K562 (cell line): ENCODE data around the gene TAAR8. TPM values are rescaled to one million over a fixed set of nuclear protein-coding genes. Genes with fewer than 3 reads are reported as not detected.

Experiments used
- ATAC-seq: fragments of 200-7000 bp; cut with Tn5 transposase; 3 replicates; pipeline ENCODE4 v1.9.1; 2020; ENCODE audit warnings: moderate library complexity
- BruUV-seq: library from RNA; stranded (reverse); fragments of 400-500 nt; replicated peaks from 2 replicates; lab custom pipeline; 2021; lab: Mats Ljungman, UMichigan
- CTCF ChIA-PET: fragments of 300-600 bp; formaldehyde crosslinking; extraction: SDS; loops from one replicate; lab custom pipeline; 2021; ENCODE audit warnings: low intra/inter-chr PET ratio; lab: Yijun Ruan, JAX
- POLR2A ChIA-PET: fragments of 300-600, 350-650 bp; sonication (Branson Sonifier 250); formaldehyde crosslinking; extraction: SDS; loops from one replicate; lab custom pipeline; 2021; ENCODE audit warnings: antibody characterized with exemption, inconsistent platforms; lab: Yijun Ruan, JAX
- DNase-seq, 4 experiments: peaks; one replicate each; pipeline versions ENCODE4 v3.0.0 to v3.0.0-alpha.2; 2011 to 2018; ENCODE audit warnings: low spot score in 3 of 4, mixed read lengths in 3 of 4; ENCODE audit errors: extremely low read depth in 1 of 4
- FAIRE-seq: peaks from 2 replicates; lab custom pipeline; 2011; peaks lifted over from hg19 to GRCh38; lab: Jason Lieb, UNC
- H2AFZ ChIP-seq: 2 replicates; pipeline ENCODE4 v1.6.0; 2011; ENCODE audit warnings: low read depth, low read length, control low read depth, inconsistent platforms
- H3K27ac ChIP-seq: fragments of 200-600 bp; 3 replicates; pipeline ENCODE4 v1.8.0; 2011; ENCODE audit warnings: low read depth, mild to moderate bottlenecking, control low read depth, inconsistent platforms, low read length, moderate library complexity, mixed read lengths; ENCODE audit errors: extremely low read depth
- H3K27me3 ChIP-seq, 2 experiments: fragments of 300-600 bp in 1 of 2; 2 replicates in 1 of 2; 3 replicates in 1 of 2; pipeline versions ENCODE4 v1.6.0 to v1.8.0; 2011; ENCODE audit warnings: inconsistent platforms in 2 of 2, low read length in 2 of 2, mild to moderate bottlenecking in 1 of 2, mixed read lengths in 1 of 2, moderate library complexity in 1 of 2; ENCODE audit not compliant: control insufficient read depth in 2 of 2, insufficient read depth in 2 of 2
- H3K36me3 ChIP-seq: fragments of 300-600 bp; 3 replicates; pipeline ENCODE4 v1.8.0; 2011; ENCODE audit warnings: mild to moderate bottlenecking, low read length, inconsistent platforms; ENCODE audit not compliant: control insufficient read depth, insufficient read depth
- H3K4me1 ChIP-seq, 2 experiments: fragments of 200-600 bp in 1 of 2; replicated peaks in 1 of 2; 2 replicates in 1 of 2; 3 replicates in 1 of 2; pipeline versions ENCODE4 v1.5.1 to v1.8.0; 2011; ENCODE audit warnings: inconsistent platforms in 2 of 2, low read length in 2 of 2, mild to moderate bottlenecking in 1 of 2, mixed read lengths in 1 of 2, moderate library complexity in 1 of 2; ENCODE audit not compliant: control insufficient read depth in 2 of 2, insufficient read depth in 2 of 2
- H3K4me2 ChIP-seq: 2 replicates; pipeline ENCODE4 v1.6.1; 2011; ENCODE audit warnings: low read length, control low read depth, inconsistent platforms, mixed read lengths; ENCODE audit not compliant: insufficient read depth
- H3K4me3 ChIP-seq: fragments of 200-600 bp; sonication (generic), shearing (Covaris generic); 2 replicates; pipeline ENCODE4 v1.5.1; 2016; ENCODE audit warnings: control low read depth, inconsistent platforms
- H3K79me2 ChIP-seq: fragments of 200-600 bp; 3 replicates; pipeline ENCODE4 v1.8.0; 2011; ENCODE audit warnings: low read length, inconsistent platforms; ENCODE audit not compliant: control insufficient read depth, insufficient read depth
- H3K9ac ChIP-seq, 2 experiments: 2 replicates each; pipeline versions ENCODE4 v1.6.0 to v1.6.1; 2011; ENCODE audit warnings: low read depth in 2 of 2, low read length in 2 of 2, control low read depth in 1 of 2, inconsistent platforms in 1 of 2, mild to moderate bottlenecking in 1 of 2, mixed read lengths in 1 of 2; ENCODE audit not compliant: insufficient read depth in 1 of 2
- H3K9me1 ChIP-seq: one replicate; pipeline ENCODE4 v1.6.0; 2011; ENCODE audit warnings: inconsistent platforms, mild to moderate bottlenecking, low read length, moderate library complexity; ENCODE audit not compliant: control insufficient read depth, insufficient read depth
- H3K9me3 ChIP-seq: replicated peaks from 2 replicates; pipeline ENCODE4 v1.5.1; 2011; ENCODE audit warnings: low read depth, low read length, inconsistent platforms; ENCODE audit not compliant: control insufficient read depth, insufficient read depth
- H4K20me1 ChIP-seq: replicated peaks from 2 replicates; pipeline ENCODE4 v1.6.1; 2011; ENCODE audit warnings: low read length, inconsistent platforms, mixed read lengths; ENCODE audit not compliant: control insufficient read depth, insufficient read depth
- BDP1 ChIP-seq: IDR thresholded peaks from 3 replicates; pipeline ENCODE4 v1.6.1; 2011; ENCODE audit not compliant: insufficient read length, insufficient read depth
- CSDE1 ChIP-seq, 2 experiments: fragments of 450-650 bp; IDR thresholded peaks; 2 replicates each; pipeline ENCODE4 v1.6.1; 2016; ENCODE audit warnings: mild to moderate bottlenecking in 1 of 2
- EP300 ChIP-seq: IDR thresholded peaks from 2 replicates; pipeline ENCODE4 v1.6.1; 2012; ENCODE audit warnings: low read length, improper control_type of control experiment
- HEY1 ChIP-seq: fragments of 250-450 bp; sonication (Bioruptor Pico); IDR thresholded peaks from 2 replicates; pipeline ENCODE4 v1.5.0; 2020; ENCODE audit warnings: mild to moderate bottlenecking, moderate library complexity, borderline replicate concordance
- PHF21A ChIP-seq: fragments of 450-650 bp; IDR thresholded peaks from 2 replicates; pipeline ENCODE4 v1.6.1; 2017; ENCODE audit warnings: low read depth, borderline replicate concordance
- RAD21 ChIP-seq, 2 experiments: fragments of 250-450 bp in 1 of 2; fragments of 450-650 bp in 1 of 2; sonication (Bioruptor Pico) in 1 of 2; formaldehyde crosslinking in 1 of 2; IDR thresholded peaks in 1 of 2; conservative IDR thresholded peaks in 1 of 2; 2 replicates each; pipeline versions ENCODE4 v1.4.0 to v1.8.0; 2020 to 2022; ENCODE audit warnings: mild to moderate bottlenecking in 2 of 2, moderate library complexity in 1 of 2
- RAD51 ChIP-seq: fragments of 450-650 bp; IDR thresholded peaks from 2 replicates; pipeline ENCODE4 v1.7.1; 2016; ENCODE audit warnings: low read depth, mild to moderate bottlenecking, borderline replicate concordance
- SAP30 ChIP-seq: fragments of 200-600 bp; sonication (generic); IDR thresholded peaks from 2 replicates; pipeline ENCODE4 v1.6.1; 2012; ENCODE audit warnings: borderline replicate concordance, low read depth, mild to moderate bottlenecking, moderate library complexity, low read length, control low read depth, inconsistent platforms; ENCODE audit not compliant: insufficient read depth, poor library complexity, severe bottlenecking
- SREBF2 ChIP-seq: sonication (generic); formaldehyde crosslinking; IDR thresholded peaks from 2 replicates; pipeline ENCODE4 v1.4.0; 2020; ENCODE audit warnings: mild to moderate bottlenecking, missing genetic modification reagents
- ZBTB5 ChIP-seq: fragments of 450-650 bp; IDR thresholded peaks from 2 replicates; pipeline ENCODE4 v1.6.1; 2017; ENCODE audit warnings: antibody characterized with exemption
- ZNF239 ChIP-seq: fragments of 250-450 bp; sonication (Bioruptor Pico); IDR thresholded peaks from 2 replicates; pipeline ENCODE4 v1.4.0; 2020; ENCODE audit warnings: mild to moderate bottlenecking
- ZNF589 ChIP-seq: fragments of 200-800 bp; sonication (Bioruptor generic); IDR thresholded peaks from 2 replicates; pipeline ENCODE4 v1.6.1; 2016; ENCODE audit warnings: low read depth, missing genetic modification characterization, missing compliant biosample characterization
- ZNF707 ChIP-seq: fragments of 250-450 bp; sonication (Bioruptor Pico); conservative IDR thresholded peaks from 2 replicates; pipeline ENCODE4 v1.8.0; 2022; ENCODE audit warnings: inconsistent platforms, mild to moderate bottlenecking, moderate library complexity
- WGBS: fragments of 100-300 bp; shearing (Covaris generic); methylation state at CpG from one replicate; pipeline ENCODE4 v1.1.6; 2016; ENCODE audit warnings: low coverage, mixed read lengths; ENCODE audit not compliant: insufficient coverage; ENCODE audit errors: missing lambda C conversion rate; 5-methylcytosine and 5-hydroxymethylcytosine counted together
- in situ Hi-C: fragments of 300-500 bp; cut with MboI; formaldehyde crosslinking; loops from 4 replicates; pipeline ENCODE4 v1.15.0; 2018; ENCODE audit warnings: inconsistent platforms, mixed read lengths
- intact Hi-C: fragments of 100-400 bp; cut with micrococcal nuclease; formaldehyde crosslinking; loops from 2 replicates; pipeline ENCODE4 v1.14.2; 2022
- polyA plus RNA-seq, 8 experiments: library from polyadenylated mRNA; depleted of rRNA in 4 of 8; stranded (reverse) in 5 of 8; unstranded in 3 of 8; fragments of >200 nt; fragmentation: Nextera tagmentation in 2 of 8; fragmentation: Illumina TruSeq in 1 of 8; extraction: Ambion mirVana in 2 of 8; extraction: Trizol in 1 of 8; gene quantifications; 2 replicates each; pipeline versions ENCODE4 v1.2.1 to v1.2.3, GENCODE V29; 2011 to 2014; ENCODE audit warnings: inconsistent platforms in 1 of 8, missing spikeins in 1 of 8
- total RNA-seq, 7 experiments: library from RNA; depleted of rRNA in 6 of 7; stranded (reverse); fragments of >200 nt in 6 of 7; fragmentation: Illumina TruSeq in 2 of 7; extraction: Trizol in 2 of 7; gene quantifications; 2 replicates each; pipeline versions ENCODE4 v1.2.1 to v1.2.3, GENCODE V29; 2011 to 2021; ENCODE audit warnings: low replicate concordance in 1 of 7
- TF ChIP-seq, protein P1 (sequence below): IDR thresholded peaks from 2 replicates; pipeline ENCODE4 v1.6.1; 2011; ENCODE audit warnings: borderline replicate concordance, low read depth, mild to moderate bottlenecking, moderate library complexity, low read length; ENCODE audit not compliant: insufficient read depth, poor library complexity, severe bottlenecking
- TF ChIP-seq, protein P2 (sequence below): fragments of 450-650 bp; IDR thresholded peaks from 2 replicates; pipeline ENCODE4 v1.6.1; 2016; ENCODE audit warnings: mild to moderate bottlenecking

The TAAR8 gene
- total and polyA plus RNA-seq, 9 of the 15 experiments (the other 6 are each of a cell fraction or from before 2014, with no cell fraction given): not detected

- H3K4me1 ChIP-seq: no peaks in the 10 kb centered on the region; a peak in 1 of 5 replicates
- H3K27ac ChIP-seq: no peak overlapping the region
- BruUV-seq: no TSS peak
- in situ Hi-C loops (loop anchor here (25.0 kb wide), 2 partner anchors 232 to 1007 kb away; partner anchors contain the start of gene VNN2), intact Hi-C loops (loop anchor here (1.0 to 5.0 kb wide), 6 partner anchors 137 to 1022 kb away; partner anchors contain the start of gene VNN1)
- POLR2A ChIA-PET: no interaction called here
- no peaks in the 10 kb centered on the region for H3K79me2 ChIP-seq
- no peaks in the 10 kb centered on the region for H3K9me1 ChIP-seq
- FAIRE-seq: peak; percentile 87
- no peak overlapping the region for H3K4me2 ChIP-seq
- CTCF ChIA-PET: interaction anchor here (0.6 to 2.0 kb wide), 3 partner anchors 11 to 249 kb away, joined by 3 to 13 read pairs (median 8); no protein-coding TSS in a partner anchor
- H3K9ac ChIP-seq: no peak overlapping the region; a peak in 1 of 4 replicates
- ATAC-seq: peak; percentile 95
- H3K27me3 ChIP-seq: peaks cover 7 to 9% of the 10 kb centered on the region in 2 experiments; a peak in 3 of 5 replicates
- H3K36me3 ChIP-seq: no peaks in the 10 kb centered on the region
- H3K4me3 ChIP-seq: no peak overlapping the region
- H4K20me1 ChIP-seq: no peaks in the 10 kb centered on the region
- no peaks in the 10 kb centered on the region for H3K9me3 ChIP-seq
- H2AFZ ChIP-seq: no peak overlapping the region
- DNase-seq: peak; percentile 29 to 81 (median 55)
- WGBS: 33% methylated on average over 8 of the region's 9 CpGs
- TF ChIP-seq RAD51 (no peak), HEY1 (CRISPR knock-in tag) (no peak), SAP30 (no peak), CSDE1 (IDR thresholded peaks at IDR 0.05) (no peak), ZNF589 (no peak), PHF21A (no peak), RAD21 (CRISPR knock-in tag; conservative IDR thresholded peaks at IDR 0.05 in 1 of 2, IDR thresholded peaks at IDR 0.05 in 1 of 2) (peak; percentile 70 to 73), SREBF2 (CRISPR knock-in tag) (no peak), ZNF707 (CRISPR knock-in tag) (no peak), EP300 (no peak), ZNF239 (no peak), ZBTB5 (no peak), BDP1 (no peak)
- TF ChIP-seq, protein P1, sequence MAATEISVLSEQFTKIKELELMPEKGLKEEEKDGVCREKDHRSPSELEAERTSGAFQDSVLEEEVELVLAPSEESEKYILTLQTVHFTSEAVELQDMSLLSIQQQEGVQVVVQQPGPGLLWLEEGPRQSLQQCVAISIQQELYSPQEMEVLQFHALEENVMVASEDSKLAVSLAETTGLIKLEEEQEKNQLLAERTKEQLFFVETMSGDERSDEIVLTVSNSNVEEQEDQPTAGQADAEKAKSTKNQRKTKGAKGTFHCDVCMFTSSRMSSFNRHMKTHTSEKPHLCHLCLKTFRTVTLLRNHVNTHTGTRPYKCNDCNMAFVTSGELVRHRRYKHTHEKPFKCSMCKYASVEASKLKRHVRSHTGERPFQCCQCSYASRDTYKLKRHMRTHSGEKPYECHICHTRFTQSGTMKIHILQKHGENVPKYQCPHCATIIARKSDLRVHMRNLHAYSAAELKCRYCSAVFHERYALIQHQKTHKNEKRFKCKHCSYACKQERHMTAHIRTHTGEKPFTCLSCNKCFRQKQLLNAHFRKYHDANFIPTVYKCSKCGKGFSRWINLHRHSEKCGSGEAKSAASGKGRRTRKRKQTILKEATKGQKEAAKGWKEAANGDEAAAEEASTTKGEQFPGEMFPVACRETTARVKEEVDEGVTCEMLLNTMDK: peak; percentile 7
- TF ChIP-seq, protein P2, sequence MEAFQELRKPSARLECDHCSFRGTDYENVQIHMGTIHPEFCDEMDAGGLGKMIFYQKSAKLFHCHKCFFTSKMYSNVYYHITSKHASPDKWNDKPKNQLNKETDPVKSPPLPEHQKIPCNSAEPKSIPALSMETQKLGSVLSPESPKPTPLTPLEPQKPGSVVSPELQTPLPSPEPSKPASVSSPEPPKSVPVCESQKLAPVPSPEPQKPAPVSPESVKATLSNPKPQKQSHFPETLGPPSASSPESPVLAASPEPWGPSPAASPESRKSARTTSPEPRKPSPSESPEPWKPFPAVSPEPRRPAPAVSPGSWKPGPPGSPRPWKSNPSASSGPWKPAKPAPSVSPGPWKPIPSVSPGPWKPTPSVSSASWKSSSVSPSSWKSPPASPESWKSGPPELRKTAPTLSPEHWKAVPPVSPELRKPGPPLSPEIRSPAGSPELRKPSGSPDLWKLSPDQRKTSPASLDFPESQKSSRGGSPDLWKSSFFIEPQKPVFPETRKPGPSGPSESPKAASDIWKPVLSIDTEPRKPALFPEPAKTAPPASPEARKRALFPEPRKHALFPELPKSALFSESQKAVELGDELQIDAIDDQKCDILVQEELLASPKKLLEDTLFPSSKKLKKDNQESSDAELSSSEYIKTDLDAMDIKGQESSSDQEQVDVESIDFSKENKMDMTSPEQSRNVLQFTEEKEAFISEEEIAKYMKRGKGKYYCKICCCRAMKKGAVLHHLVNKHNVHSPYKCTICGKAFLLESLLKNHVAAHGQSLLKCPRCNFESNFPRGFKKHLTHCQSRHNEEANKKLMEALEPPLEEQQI: no peak
Observed at GRCh38 chr6:132530293-132530974, 22.0 kb upstream of the TAAR8 start.
